ENCODE results near the gene LGR4. TPM values are rescaled to one million over a fixed set of nuclear protein-coding genes. Genes with fewer than 3 reads are reported as not detected.

The LGR4 gene
- total and polyA plus RNA-seq, 2 experiments from 2014 or later = 22.6 to 99.6 TPM

- H3K27me3 Mint-ChIP-seq (ENCODE audit: insufficient read depth, low read depth, poor library complexity) = no peaks in the 10 kb centered on the region
- DNase-seq (ENCODE audit: low spot score) = no peak
- no peak overlapping the region for H3K4me3 Mint-ChIP-seq
- Histone ChIP-seq H3K4me2 (no peak overlapping the region), H3K9me2 (ENCODE audit: insufficient read depth) (no peaks in the 10 kb centered on the region), H3F3A (replicated peaks; ENCODE audit: low read depth) (0 out of 2 replicates have a peak, but pooled peaks cover 7% of the 10 kb centered on the region), H3K27ac (ENCODE audit: low read depth) (no peak overlapping the region), H3K36me3 (ENCODE audit: insufficient read depth) (peaks cover 31% of the 10 kb centered on the region), H2AFZ (no peak overlapping the region), H4K20me1 (replicated peaks; ENCODE audit: insufficient read depth) (peaks cover 3% of the 10 kb centered on the region; the same call in 1 of the 2 replicates), H3K79me2 (replicated peaks; ENCODE audit: insufficient read depth) (peaks cover 24% of the 10 kb centered on the region), H3K27me3 (ENCODE audit: insufficient read depth) (no peaks in the 10 kb centered on the region), H3K4me1 (ENCODE audit: insufficient read depth) (no peaks in the 10 kb centered on the region), H3K4me3 (no peak overlapping the region)
- no peak for ATAC-seq
- H3K9me3 Mint-ChIP-seq = no peaks in the 10 kb centered on the region
- H3K36me3 Mint-ChIP-seq (ENCODE audit: low read depth) = peaks cover 60% of the 10 kb centered on the region
- no peak for TF ChIP-seq ZNF114 (CRISPR knock-in tag; IDR thresholded peaks at IDR 0.05)
- no peak for TF ChIP-seq NANOG (IDR thresholded peaks at IDR 0.05; ENCODE audit: borderline replicate concordance)
- TF ChIP-seq REST (IDR thresholded peaks at IDR 0.05; ENCODE audit: unreplicated experiment) = no peak
- no peak for TF ChIP-seq STAT1 (IDR thresholded peaks at IDR 0.05; ENCODE audit: unreplicated experiment)
- no peak for TF ChIP-seq ZNF462 (CRISPR knock-in tag; IDR thresholded peaks at IDR 0.05)
- no peak for TF ChIP-seq POLR2AphosphoS5 (IDR thresholded peaks at IDR 0.05; ENCODE audit: low read depth)
- no peak for TF ChIP-seq CREB1 (CRISPR knock-in tag; IDR thresholded peaks at IDR 0.05; ENCODE audit: low read depth)
- TF ChIP-seq ZNF331 (CRISPR knock-in tag; IDR thresholded peaks at IDR 0.05; ENCODE audit: low read depth) = no peak
- no peak for TF ChIP-seq EZH2 (IDR thresholded peaks at IDR 0.05; ENCODE audit: low read depth, unreplicated experiment)
- TF ChIP-seq JUNB (IDR thresholded peaks at IDR 0.05; ENCODE audit: unreplicated experiment) = no peak
- no peak for TF ChIP-seq ETS1 (IDR thresholded peaks at IDR 0.05)
- no peak for TF ChIP-seq EZH2phosphoT487 (IDR thresholded peaks at IDR 0.05; ENCODE audit: unreplicated experiment)
- no peak for TF ChIP-seq CTCF (conservative IDR thresholded peaks at IDR 0.05; ENCODE audit: low read depth in 2 of 2)
- H3K27ac Mint-ChIP-seq = no peak overlapping the region
- H3K4me1 Mint-ChIP-seq = no peaks in the 10 kb centered on the region; the same call in 2 of the 3 replicates
These were observed 23.2 kb upstream of the LGR4 start for GRCh38 chr11:27495710-27496300.

Measured in GM23338 (cell line).